DMS79 (cell line): ENCODE measurements around the gene ACAP1.
"Not testable (repeated sequence)": the region's sequence is repeated elsewhere in the genome, so short reads cannot be mapped to it uniquely, and the experiment has no call there.

Experiments used
- DNase-seq: peaks from one replicate; lab custom pipeline; 2025; lab: John Stamatoyannopoulos, UW

Gene ACAP1

GRCh38 chr17:7329997-7330637 is 6.2 kb upstream of the ACAP1 start:
- DNase-seq, result peak; percentile 75

DNA sequence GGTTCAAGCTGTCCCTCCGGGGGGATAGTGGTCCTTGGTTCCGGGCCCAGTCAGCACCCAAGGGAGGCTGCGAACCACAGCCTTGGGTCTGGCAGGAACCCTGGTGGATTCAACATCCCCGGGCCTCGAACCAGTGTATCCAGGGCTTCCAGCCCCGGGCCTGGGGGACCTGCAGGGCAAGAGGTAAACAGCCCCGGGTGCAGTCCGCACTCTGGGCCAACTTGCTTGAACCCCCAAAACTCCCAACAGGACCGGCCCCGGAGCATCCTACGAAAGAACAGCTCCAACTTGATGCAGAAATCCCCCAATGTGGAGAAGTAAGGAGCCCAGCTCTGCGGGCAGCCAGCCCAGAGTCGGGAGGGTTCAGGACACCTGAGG is 5.7 kb upstream of the ACAP1 start:
- no peak for DNase-seq

DNA sequence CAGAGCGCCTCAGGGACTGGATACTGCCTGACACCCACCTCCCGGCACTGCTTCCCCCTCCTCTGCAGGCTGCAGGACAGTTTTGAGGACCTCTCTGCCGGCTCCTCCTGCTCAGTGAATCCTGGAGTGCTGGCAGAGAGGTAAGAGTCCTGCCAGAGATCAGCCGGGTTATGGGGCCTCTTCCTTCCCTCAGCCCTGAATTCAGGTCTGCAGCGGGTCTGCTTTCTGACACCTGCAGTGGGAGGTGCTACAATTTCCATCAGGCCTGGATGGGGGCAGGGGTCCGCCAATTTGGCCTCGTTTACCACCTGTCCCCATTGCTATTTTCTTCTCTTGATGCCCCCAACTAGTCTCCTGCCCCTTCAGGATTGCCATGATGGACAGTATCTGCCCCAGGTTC is 4.2 kb upstream of the ACAP1 start:
- DNase-seq, result no peak

DNA sequence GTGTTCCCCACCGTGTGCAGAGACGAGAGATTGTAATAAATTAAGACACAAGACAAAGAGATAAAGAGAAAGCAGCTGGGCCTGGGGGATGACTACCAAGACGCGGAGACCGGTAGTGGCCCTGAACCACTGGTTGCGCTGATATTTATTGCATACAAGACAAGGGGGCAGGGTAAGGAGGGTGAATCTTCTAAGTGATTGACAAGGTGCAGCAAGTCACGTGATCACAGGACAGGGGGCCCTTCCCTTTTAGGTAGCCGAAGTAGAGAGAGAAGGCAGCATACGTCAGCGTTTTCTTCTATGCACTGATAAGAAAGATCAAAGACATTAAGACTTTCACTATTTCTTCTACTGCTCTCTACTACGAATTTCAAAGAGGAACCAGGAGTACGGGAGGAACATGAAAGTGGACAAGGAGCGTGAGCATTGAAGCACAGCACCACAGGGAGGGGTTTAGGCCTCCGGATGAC is 3.7 kb upstream of the ACAP1 start:
- DNase-seq, result not testable (repeated sequence)

DNA sequence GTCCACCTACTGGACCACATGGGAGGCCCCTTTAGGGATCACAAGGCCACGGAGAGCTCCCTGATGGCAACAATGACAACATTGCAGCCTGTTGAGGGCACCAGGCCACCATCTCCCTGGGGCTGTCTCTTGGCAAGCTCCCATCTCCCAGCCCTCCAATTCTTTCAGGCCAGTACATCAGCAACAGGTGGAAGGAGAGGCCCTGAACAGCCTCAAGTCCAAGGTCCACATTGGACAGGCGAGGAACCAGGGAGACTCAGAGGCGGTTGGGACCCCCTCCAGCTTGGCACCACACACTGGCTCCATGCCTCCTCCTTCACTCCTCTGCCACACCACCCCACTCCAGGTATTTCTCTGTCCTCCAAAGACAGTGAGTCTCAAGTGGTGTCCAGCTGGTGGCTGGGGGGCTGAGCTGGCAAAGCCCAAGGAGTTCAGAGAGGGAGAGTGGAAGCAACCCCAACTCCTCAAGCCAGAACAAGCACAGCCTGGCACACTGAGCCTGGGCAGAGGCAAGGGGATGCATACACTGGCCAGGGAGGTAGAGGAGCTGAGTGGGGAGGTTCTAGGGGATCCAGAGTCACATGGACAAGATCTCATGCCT is 1.3 kb upstream of the ACAP1 start:
- DNase-seq, result no peak

GRCh38 chr17:7335765-7336164 is 564 bp upstream of the ACAP1 start:
- not testable (repeated sequence) for DNase-seq

- DNase-seq, result not testable (repeated sequence)
These were observed 1.3 kb downstream of the ACAP1 start for GRCh38 chr17:7337600-7337999.

DNA sequence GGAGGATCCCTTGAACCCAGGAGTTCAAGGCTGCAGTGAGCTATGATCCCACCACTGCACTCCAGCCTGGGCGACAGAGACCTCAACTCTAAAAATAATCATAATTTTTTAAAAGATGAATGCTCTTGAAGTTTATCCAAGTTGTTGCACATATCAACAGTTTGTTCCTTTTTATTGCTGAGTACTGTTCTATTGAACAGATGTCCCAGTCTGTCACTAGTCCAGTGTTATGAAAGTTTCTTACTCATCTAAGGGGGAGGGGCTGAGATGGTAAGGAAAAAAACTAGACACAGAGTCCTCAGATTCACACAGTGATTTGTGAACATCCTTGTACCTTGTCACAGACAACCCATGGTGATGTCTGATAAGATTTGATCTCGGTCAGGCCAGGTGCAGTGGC is 3.9 kb downstream of the ACAP1 start:
- DNase-seq, result no peak

DNA sequence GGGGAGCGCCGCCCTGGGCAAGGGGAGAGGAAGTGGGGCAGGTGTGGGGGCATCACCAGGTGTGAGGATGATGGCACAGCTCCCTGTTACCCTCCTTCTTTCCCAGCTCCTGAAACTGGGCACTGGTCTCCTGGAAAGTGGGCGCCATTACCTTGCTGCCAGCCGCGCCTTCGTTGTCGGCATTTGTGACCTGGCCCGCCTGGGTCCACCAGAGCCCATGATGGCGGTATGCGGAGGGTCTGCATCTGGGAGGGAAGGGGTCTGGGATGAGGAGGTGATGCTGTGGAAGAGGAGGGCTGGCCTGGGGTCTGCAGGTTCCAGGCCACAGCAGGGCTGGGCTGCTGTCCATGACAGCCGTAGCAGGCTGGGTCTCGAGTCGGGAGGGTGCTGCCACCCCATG is 5.5 kb downstream of the ACAP1 start:
- DNase-seq, result no peak

- no peak for DNase-seq
These were observed 6.9 kb downstream of the ACAP1 start for GRCh38 chr17:7343250-7343649.

- no peak for DNase-seq
These were observed 10.7 kb downstream of the ACAP1 start for GRCh38 chr17:7346761-7347614.

- DNase-seq, result no peak
These were observed 11.5 kb downstream of the ACAP1 start for GRCh38 chr17:7347630-7348477.

DNA sequence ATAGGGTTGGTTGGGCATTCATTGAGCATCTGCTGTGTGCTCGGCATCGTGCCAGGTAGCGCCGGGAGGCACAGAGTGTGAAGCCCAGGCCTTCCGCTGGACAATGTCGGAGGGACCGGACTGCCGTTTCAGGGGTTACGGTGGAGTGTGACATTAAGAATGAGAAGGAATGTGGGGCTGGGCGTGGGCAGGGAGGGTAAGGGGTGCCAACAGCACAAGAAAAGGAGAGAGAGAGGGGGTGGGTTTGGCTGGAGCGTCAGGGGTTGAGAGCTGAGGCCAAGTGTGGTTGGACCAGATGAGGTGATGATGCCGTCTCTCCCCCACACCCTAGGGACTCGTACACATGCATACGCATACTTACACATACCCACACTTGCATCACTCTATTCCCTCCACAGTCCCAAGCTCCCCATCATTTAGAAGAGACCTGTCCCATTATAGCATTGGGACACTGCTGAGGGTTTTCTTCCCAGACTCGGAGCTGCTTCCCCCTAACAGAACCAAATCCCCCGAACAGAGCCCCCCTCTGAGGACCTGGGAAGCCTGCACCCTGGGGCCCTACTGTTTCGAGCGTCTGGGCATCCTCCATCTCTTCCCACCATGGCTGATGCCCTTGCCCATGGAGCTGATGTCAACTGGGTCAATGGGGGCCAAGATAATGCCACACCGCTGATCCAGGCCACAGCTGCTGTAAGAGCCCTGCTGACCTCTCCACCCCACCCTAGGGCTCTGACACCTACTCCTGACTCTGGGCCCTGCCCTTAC is 12.3 kb downstream of the ACAP1 start:
- no peak for DNase-seq

GRCh38 chr17:7351665-7352502 is 15.6 kb downstream of the ACAP1 start, which contains the start of gene KCTD11:
Gene KCTD11 (plus strand): TSS chr17:7352162.
- no peak for DNase-seq

DNA sequence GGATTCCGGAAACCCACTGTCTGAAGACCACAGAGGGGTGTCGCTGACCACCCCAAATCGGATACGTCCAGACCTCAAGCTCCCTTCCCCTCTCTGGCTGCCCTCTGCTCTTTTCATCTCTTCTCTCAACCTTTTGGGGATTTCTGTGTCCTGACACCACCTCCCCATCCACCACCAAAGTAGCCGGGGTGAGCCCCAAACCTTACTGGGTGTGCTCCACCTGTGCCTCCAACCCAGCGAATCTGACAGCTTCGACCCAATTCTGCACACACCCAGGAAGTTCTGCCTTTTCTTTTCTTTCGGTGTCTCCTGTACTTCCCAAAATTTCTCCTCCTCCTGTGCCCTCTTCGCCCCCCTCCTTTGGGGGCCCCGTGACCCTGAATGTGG is 16.2 kb downstream of the ACAP1 start:
- DNase-seq, result no peak

GRCh38 chr17:7352910-7353635 is 16.7 kb downstream of the ACAP1 start:
- no peak for DNase-seq

DNA sequence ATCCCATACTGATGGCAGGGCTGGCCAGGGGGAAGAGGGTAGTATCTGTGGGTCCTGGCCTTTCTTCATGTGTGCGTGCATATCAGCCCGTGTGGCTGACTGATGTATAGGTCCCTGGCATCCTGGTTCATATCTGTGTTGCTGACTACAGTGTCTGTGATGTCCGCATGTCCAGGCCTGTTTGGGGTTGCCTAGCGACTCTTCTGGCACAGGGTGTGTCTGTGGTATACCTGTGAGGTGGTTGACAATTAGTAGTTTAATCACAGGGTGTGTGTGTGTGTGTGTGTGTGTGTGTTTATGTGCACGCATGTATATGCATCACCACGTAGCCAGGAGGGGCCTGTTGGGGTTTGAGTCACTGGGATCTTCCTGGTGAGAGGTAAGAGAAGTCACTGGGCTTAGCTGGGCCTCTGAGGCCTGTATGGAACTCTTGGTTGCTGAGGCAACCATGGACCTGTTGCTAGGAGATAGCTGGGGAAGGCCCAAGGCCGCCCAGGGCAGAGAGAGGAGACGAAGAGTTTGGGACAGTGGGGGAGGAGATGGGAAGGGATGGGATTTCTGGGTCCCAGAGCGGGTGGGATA is 18.0 kb downstream of the ACAP1 start:
- DNase-seq, result no peak

DNA sequence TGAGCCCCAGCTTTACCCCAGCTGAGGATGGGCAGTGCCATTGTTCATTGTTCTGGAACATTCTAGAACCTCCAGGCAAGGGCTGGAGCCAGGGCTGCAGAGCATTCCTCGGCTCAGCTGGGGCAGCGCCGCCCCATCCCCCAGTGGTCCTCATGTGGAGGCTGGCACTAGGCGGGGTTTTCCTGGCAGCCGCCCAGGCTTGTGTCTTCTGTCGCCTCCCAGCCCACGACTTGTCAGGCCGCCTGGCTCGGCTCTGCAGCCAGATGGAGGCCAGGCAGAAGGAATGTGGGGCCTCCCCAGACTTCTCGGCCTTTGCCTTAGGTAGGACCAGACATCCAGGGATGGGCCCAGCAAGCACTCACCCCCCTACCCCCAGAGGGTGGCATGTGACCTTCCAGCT is 18.7 kb downstream of the ACAP1 start, which contains the start of gene TMEM95:
Gene TMEM95 (plus strand): TSS at position 104 of the 400 bp plus-strand sequence. CDS start 49 bp downstream, at position 153.
- DNase-seq, result no peak

DNA sequence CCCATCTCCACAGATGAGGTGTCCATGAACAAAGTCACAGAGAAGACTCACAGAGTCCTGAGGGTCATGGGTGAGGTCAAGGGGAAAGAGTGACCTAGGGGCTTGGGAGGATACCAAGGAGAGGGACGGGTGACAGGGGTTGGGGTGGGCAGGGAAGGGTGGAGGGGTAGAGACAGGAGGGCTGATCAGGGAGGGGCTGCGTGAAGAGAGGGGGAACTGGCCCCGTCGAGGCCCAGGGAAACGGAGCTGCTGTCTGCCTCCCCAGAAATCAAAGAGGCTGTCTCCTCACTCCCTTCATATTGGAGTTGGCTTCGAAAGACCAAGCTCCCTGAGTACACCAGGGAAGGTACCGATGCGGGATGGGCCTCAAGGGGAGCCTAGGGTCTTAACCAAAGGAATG is 19.2 kb downstream of the ACAP1 start:
- DNase-seq, result no peak
